ENCODE data around the gene PTAR1. TPM values are rescaled to one million over a fixed set of nuclear protein-coding genes. Genes with fewer than 3 reads are reported as not detected.

The PTAR1 gene
- total RNA-seq, 1 experiment from 2014 or later, result 8.1 TPM

GRCh38 chr9:69660304-69660703, 99.5 kb downstream of the PTAR1 start:
- no peak for DNase-seq
- H3K9me3 ChIP-seq, result no peaks in the 10 kb centered on the region
- H3K27me3 ChIP-seq, result no peaks in the 10 kb centered on the region; the same call in 1 of the 2 replicates
- no peak overlapping the region for H3K4me3 ChIP-seq
- H3K36me3 ChIP-seq, result no peaks in the 10 kb centered on the region

Other genes starting within 250 kb of the PTAR1 start
- gene APBA1, start 87.6 kb downstream of the PTAR1 start, total RNA-seq (2014; rRNA removed; shearing (Covaris generic); ENCODE audit: low replicate concordance), result under 0.01 TPM in 1 of 2 replicates, not detected in the other
- gene CFAP95, start 60.8 kb upstream of the PTAR1 start, total RNA-seq (2014; rRNA removed; shearing (Covaris generic); ENCODE audit: low replicate concordance), result not detected in 2 replicates

Data from MG63 (cell line).